ENCODE results near the gene C8B.

Gene C8B

GRCh38 chr1:56894014-56894413 is 71.8 kb downstream of the C8B start:
- no peak for DNase-seq

- DNase-seq, result no peak
These were observed 75.6 kb downstream of the C8B start for GRCh38 chr1:56890229-56890628.

GRCh38 chr1:56881417-56881816 is 84.4 kb downstream of the C8B start:
- DNase-seq, result no peak

GRCh38 chr1:56880774-56881173 is 85.0 kb downstream of the C8B start:
- no peak for DNase-seq
